Mesodermal cell (in vitro differentiated cells): Measurements from ENCODE around the gene RNF149.

ENCODE experiments used
- H3K27ac ChIP-seq: 2 replicates; pipeline ENCODE4 v1.7.0; 2013; ENCODE audit warnings: mild to moderate bottlenecking, low read depth, low read length, moderate library complexity; ENCODE audit not compliant: severe bottlenecking
- H3K36me3 ChIP-seq: 2 replicates; pipeline ENCODE4 v1.7.1; 2013; ENCODE audit warnings: mild to moderate bottlenecking, low read length, moderate library complexity; ENCODE audit not compliant: control insufficient read depth, insufficient read depth
- H3K4me1 ChIP-seq: one replicate; pipeline ENCODE4 v1.7.1; 2013; ENCODE audit warnings: mild to moderate bottlenecking, low read length; ENCODE audit not compliant: insufficient read depth, control insufficient read depth, poor library complexity, severe bottlenecking
- H3K4me3 ChIP-seq: 2 replicates; pipeline ENCODE4 v1.7.0; 2013; ENCODE audit warnings: low read length, control low read depth, mild to moderate bottlenecking; ENCODE audit not compliant: insufficient read depth, poor library complexity, severe bottlenecking; ENCODE audit errors: extremely low read depth
- H3K9me3 ChIP-seq: 2 replicates; pipeline ENCODE4 v1.7.1; 2013; ENCODE audit warnings: mild to moderate bottlenecking, low read length, moderate library complexity; ENCODE audit not compliant: control insufficient read depth
- WGBS, 2 experiments: methylation state at CpG; one replicate each; pipeline ENCODE4 v1.1.5; 2013; ENCODE audit warnings: missing lambda C conversion rate in 2 of 2; ENCODE audit not compliant: insufficient coverage in 2 of 2; 5-methylcytosine and 5-hydroxymethylcytosine counted together

The RNF149 gene

GRCh38 chr2:101231937-101232730, 76.4 kb downstream of the RNF149 start:
- WGBS, 2 experiments, result 87 to 93% methylated on average over 4 of the region's 6 CpGs
- Histone ChIP-seq H3K27ac (no peak overlapping the region), H3K9me3 (peaks cover 4% of the 10 kb centered on the region), H3K4me3 (no peak overlapping the region), H3K4me1 (no peaks in the 10 kb centered on the region), H3K36me3 (no peaks in the 10 kb centered on the region)

- no CpG with 5 or more reads among the region's 1 CpG for WGBS, 2 experiments
- no peak overlapping the region for H3K27ac ChIP-seq
- H3K4me1 ChIP-seq, result no peaks in the 10 kb centered on the region
- no peaks in the 10 kb centered on the region for H3K36me3 ChIP-seq
- H3K9me3 ChIP-seq, result peaks cover 4% of the 10 kb centered on the region
- no peak overlapping the region for H3K4me3 ChIP-seq
Observed at GRCh38 chr2:101231240-101231639, 77.3 kb downstream of the RNF149 start.

GRCh38 chr2:101230541-101231001, 77.9 kb downstream of the RNF149 start:
- Histone ChIP-seq H3K36me3 (no peaks in the 10 kb centered on the region), H3K4me3 (no peak overlapping the region), H3K27ac (no peak overlapping the region), H3K4me1 (no peaks in the 10 kb centered on the region), H3K9me3 (peaks cover 4% of the 10 kb centered on the region)
- WGBS, 2 experiments, result 95 to 100% methylated on average over 1 of the region's 2 CpGs
